ENCODE data around the gene CCDC170. TPM values are rescaled to one million over a fixed set of nuclear protein-coding genes. Genes with fewer than 3 reads are reported as not detected.

CCDC170 gene
- total and polyA plus RNA-seq, 2 of the 8 experiments (the other 6 are each of a cell fraction or from before 2014, with no cell fraction given): 0.06 to 0.09 TPM

DNA sequence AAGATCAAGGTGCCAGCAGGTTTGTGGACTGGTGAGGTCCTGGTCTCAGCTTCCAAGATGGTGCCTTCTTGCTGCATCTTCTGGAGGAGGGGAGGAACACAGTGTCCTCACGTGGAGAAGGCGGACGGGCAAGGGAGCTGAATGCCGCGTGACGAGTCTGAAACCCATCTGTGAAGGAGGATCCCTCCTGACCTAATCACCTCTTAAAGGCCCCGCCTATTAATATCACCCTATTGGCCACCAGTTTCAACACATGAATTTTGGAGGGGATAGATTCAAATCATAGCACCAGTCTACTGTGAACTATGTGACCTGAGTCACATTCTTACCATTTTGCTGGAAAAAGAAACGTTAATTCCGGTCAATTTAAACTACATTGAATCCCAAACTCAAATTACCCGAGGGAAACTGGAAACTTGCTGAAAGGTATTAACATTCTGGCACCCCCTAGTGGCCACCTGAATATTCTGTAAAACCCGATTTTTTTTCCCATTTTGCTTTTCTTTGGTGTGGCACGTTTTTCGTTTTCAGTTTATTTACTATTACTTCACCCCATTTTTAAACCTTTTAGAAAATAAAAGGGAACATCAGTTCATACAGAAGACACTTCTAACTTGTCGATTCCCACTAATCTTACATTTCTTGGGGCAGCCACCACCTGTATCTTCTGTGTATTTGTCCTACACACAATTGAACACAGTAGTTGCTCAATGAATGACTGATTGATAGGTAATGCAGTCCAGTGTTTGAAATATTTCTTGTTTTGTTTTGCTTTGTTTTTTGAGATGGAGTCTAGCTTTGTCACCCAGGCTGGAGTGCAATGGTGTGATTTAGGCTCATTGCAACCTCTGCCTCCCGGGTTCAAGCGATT lies 17.9 kb upstream of the CCDC170 start (continued):
- TF ChIP-seq SRF (IDR thresholded peaks at IDR 0.05; ENCODE audit: low read depth, low read length) (no peak), RAD21 (IDR thresholded peaks at IDR 0.05 in 1 of 2, conservative IDR thresholded peaks at IDR 0.05 in 1 of 2; ENCODE audit: low read depth in 2 of 2, low read length in 2 of 2) (peak; percentile 44 to 57), CTBP2 (IDR thresholded peaks at IDR 0.05; ENCODE audit: borderline replicate concordance, insufficient read depth, insufficient read length, low read length) (no peak), TAF1 (IDR thresholded peaks at IDR 0.05; ENCODE audit: low read depth, low read length) (no peak), ASH2L (IDR thresholded peaks at IDR 0.05; ENCODE audit: low read length) (peak; percentile 22), BCL11A (IDR thresholded peaks at IDR 0.05; ENCODE audit: low read depth in 2 of 2, low read length in 2 of 2) (no peak)
- TF ChIP-seq, protein P1, sequence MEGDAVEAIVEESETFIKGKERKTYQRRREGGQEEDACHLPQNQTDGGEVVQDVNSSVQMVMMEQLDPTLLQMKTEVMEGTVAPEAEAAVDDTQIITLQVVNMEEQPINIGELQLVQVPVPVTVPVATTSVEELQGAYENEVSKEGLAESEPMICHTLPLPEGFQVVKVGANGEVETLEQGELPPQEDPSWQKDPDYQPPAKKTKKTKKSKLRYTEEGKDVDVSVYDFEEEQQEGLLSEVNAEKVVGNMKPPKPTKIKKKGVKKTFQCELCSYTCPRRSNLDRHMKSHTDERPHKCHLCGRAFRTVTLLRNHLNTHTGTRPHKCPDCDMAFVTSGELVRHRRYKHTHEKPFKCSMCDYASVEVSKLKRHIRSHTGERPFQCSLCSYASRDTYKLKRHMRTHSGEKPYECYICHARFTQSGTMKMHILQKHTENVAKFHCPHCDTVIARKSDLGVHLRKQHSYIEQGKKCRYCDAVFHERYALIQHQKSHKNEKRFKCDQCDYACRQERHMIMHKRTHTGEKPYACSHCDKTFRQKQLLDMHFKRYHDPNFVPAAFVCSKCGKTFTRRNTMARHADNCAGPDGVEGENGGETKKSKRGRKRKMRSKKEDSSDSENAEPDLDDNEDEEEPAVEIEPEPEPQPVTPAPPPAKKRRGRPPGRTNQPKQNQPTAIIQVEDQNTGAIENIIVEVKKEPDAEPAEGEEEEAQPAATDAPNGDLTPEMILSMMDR (IDR thresholded peaks at IDR 0.05; ENCODE audit: control extremely low read depth in 1 of 3, insufficient read depth in 1 of 3, low read depth in 1 of 3, low read length in 3 of 3): peak in 2 of 3 experiments; percentile 46 to 57; a peak in 2 of 4 replicates
